Measurements from ENCODE around the gene RARA. TPM values are rescaled to one million over a fixed set of nuclear protein-coding genes. Genes with fewer than 3 reads are reported as not detected.

The RARA gene
- total and polyA plus RNA-seq, 2 of the 4 experiments (the other 2 are of a cell fraction) = 9.0 to 12.7 TPM

- H3K4me1 ChIP-seq (ENCODE audit: control insufficient read depth, insufficient read depth, low read length) = peaks cover 57% of the 10 kb centered on the region
- in situ Hi-C loops (cut with MboI; ENCODE audit: low sequenced_read_pairs) (no loop called here), intact Hi-C loops (cut with micrococcal nuclease) (no loop called here), dilution Hi-C loops (cut with HindIII; ENCODE audit: low sequenced_read_pairs, unreplicated experiment) (no loop called here)
- H4K20me1 ChIP-seq (ENCODE audit: insufficient read depth, low read length) = peaks cover 56% of the 10 kb centered on the region
- no peaks in the 10 kb centered on the region for H3K9me3 ChIP-seq (ENCODE audit: control insufficient read depth, insufficient read depth, low read length)
- no peak overlapping the region for H4K8ac ChIP-seq (ENCODE audit: low read depth in 2 of 2, low read length in 2 of 2)
- 82% methylated on average over 3 of the region's 4 CpGs; no CpG with 5 or more reads in 1 of the 2 experiments for WGBS, 2 experiments (ENCODE audit: extremely low coverage in 2 of 2, insufficient read length in 1 of 2)
- no peak overlapping the region; the same call in 1 of the 2 replicates for H4K91ac ChIP-seq (ENCODE audit: insufficient read depth, low read depth, low read length)
- H3K56ac ChIP-seq (ENCODE audit: extremely low read depth, insufficient read depth, low read length) = no peak overlapping the region
- no TSS peak for BruUV-seq (replicated peaks)
- POLR2A ChIA-PET (ENCODE audit: unreplicated experiment) = no interaction called here
- H2AFZ ChIP-seq (replicated peaks; ENCODE audit: low read length, poor library complexity) = no peak overlapping the region
- ATAC-seq (ENCODE audit: low read depth) (no peak), DNase-seq (no peak)
- H3K27me3 ChIP-seq (ENCODE audit: control insufficient read depth, insufficient read depth, low read length) = no peaks in the 10 kb centered on the region
- peaks cover 39% of the 10 kb centered on the region for H3K9me1 ChIP-seq (ENCODE audit: insufficient read depth, low read length)
- H3K4me3 ChIP-seq (ENCODE audit: insufficient read depth, low read depth, low read length) = no peak overlapping the region
- H3K23ac ChIP-seq (ENCODE audit: low read depth, low read length) = no peak overlapping the region
- peaks cover 4% of the 10 kb centered on the region for H3K36me3 ChIP-seq (ENCODE audit: control insufficient read depth, insufficient read depth, low read length)
- H4K5ac ChIP-seq (ENCODE audit: low read depth, low read length) = no peak overlapping the region
- no peak overlapping the region for H3K4me2 ChIP-seq (ENCODE audit: low read depth, low read length)
- no peak overlapping the region for H3K27ac ChIP-seq (ENCODE audit: insufficient read depth, low read length)
- H2BK120ac ChIP-seq (ENCODE audit: low read depth, low read length) = no peak overlapping the region
- H2AK5ac ChIP-seq (ENCODE audit: low read depth, low read length) = peak overlapping the region; percentile 43; the same call in 1 of the 2 replicates
- no peak overlapping the region for H2BK20ac ChIP-seq (ENCODE audit: low read depth, low read length)
- no peak overlapping the region for H3K9ac ChIP-seq (ENCODE audit: low read depth, low read length)
- no peak overlapping the region for H3K14ac ChIP-seq (replicated peaks; ENCODE audit: low read depth, low read length)
- H2BK15ac ChIP-seq (ENCODE audit: low read depth, low read length) = no peak overlapping the region
- H2AK9ac ChIP-seq (replicated peaks; ENCODE audit: low read depth, low read length, poor library complexity) = peak overlapping the region; percentile 44
- no peak for TF ChIP-seq FOS (IDR thresholded peaks at IDR 0.05; ENCODE audit: low read depth, low read length)
- TF ChIP-seq ELK1 (IDR thresholded peaks at IDR 0.05; ENCODE audit: borderline replicate concordance, low read depth, low read length) = no peak
- no peak for TF ChIP-seq RAD21 (IDR thresholded peaks at IDR 0.05; ENCODE audit: low read length)
- no peak for TF ChIP-seq USF2 (IDR thresholded peaks at IDR 0.05; ENCODE audit: low read depth, low read length)
- no peak for TF ChIP-seq CEBPB (IDR thresholded peaks at IDR 0.05; ENCODE audit: low read depth, low read length)
- no peak for TF ChIP-seq RCOR1 (IDR thresholded peaks at IDR 0.05; ENCODE audit: insufficient replicate concordance, low read length)
- no peak for TF ChIP-seq MAZ (IDR thresholded peaks at IDR 0.05; ENCODE audit: borderline replicate concordance, low read depth, low read length)
- no peak for TF ChIP-seq CHD1 (IDR thresholded peaks at IDR 0.05; ENCODE audit: low read depth, low read length)
- TF ChIP-seq POLR2A (IDR thresholded peaks at IDR 0.05; ENCODE audit: low read depth, low read length) = no peak
- no peak for TF ChIP-seq MXI1 (IDR thresholded peaks at IDR 0.05; ENCODE audit: borderline replicate concordance, low read depth, low read length)
- CTCF ChIA-PET = no interaction called here
- H2BK5ac ChIP-seq (ENCODE audit: low read depth, low read length, poor library complexity, severe bottlenecking) = no peak overlapping the region
- peaks cover 21 to 94% of the 10 kb centered on the region in 2 experiments for H3K79me1 ChIP-seq (ENCODE audit: low read depth in 1 of 2, low read length in 2 of 2)
- no peak overlapping the region for H3K18ac ChIP-seq (ENCODE audit: low read depth, low read length)
- H3K4ac ChIP-seq (ENCODE audit: low read depth, low read length) = no peak overlapping the region
Measured at GRCh38 chr17:40327244-40327729, 18.3 kb downstream of the RARA start.

Data from IMR-90 (cell line).